ENCODE data around the gene PARM1. TPM values are rescaled to one million over a fixed set of nuclear protein-coding genes. Genes with fewer than 3 reads are reported as not detected.

PARM1 gene
- total and polyA plus RNA-seq, 2 donors (not counting 1 experiment from before 2014, with no cell fraction given): 7.8 to 10.4 TPM

DNA sequence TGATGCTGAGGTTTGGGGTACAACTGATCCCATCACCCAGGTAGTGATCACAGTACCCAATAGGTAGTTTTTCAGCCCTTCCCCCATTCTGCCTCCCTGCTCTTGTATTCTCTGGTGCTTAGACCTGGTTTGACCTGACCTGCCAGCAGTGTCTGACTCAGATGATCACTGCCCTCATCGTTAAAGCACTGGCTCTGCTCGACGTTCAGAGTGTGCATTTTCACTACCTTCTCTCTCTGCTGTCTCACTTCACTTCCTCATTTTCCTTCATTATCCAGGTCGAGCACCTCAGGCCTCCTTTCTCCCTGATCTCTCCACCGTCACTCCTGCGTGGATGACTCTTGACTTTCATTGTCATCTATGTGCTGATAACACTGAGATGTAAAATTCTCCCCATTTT lies 83.6 kb downstream of the PARM1 start:
- no peak overlapping the region for H2AFZ ChIP-seq (ENCODE audit: insufficient read depth, low read depth, low read length, poor library complexity, severe bottlenecking)
- ChIA-PET POLR2A (no interaction called here), CTCF (no interaction called here)
- no peak overlapping the region for H3K9ac ChIP-seq (ENCODE audit: low read length)
- no peak overlapping the region for H3K27ac ChIP-seq (ENCODE audit: low read length in 2 of 2)
- intact Hi-C loops (cut with micrococcal nuclease): no loop called here
- Mint-ChIP-seq H3K4me3 (no peak overlapping the region), H3K9me3 (ENCODE audit: insufficient read depth) (no peaks in the 10 kb centered on the region), H3K27me3 (no peaks in the 10 kb centered on the region), H3K27ac (no peak overlapping the region), H3K4me1 (no peaks in the 10 kb centered on the region)
- ATAC-seq (ENCODE audit: low read depth) (no peak), DNase-seq (no peak)
- H3K27me3 ChIP-seq (replicated peaks in 1 of 4; ENCODE audit: control extremely low read depth in 1 of 4, control insufficient read depth in 3 of 4, insufficient read depth in 4 of 4, low read length in 3 of 4): no peaks in the 10 kb centered on the region
- TF ChIP-seq, protein P1, sequence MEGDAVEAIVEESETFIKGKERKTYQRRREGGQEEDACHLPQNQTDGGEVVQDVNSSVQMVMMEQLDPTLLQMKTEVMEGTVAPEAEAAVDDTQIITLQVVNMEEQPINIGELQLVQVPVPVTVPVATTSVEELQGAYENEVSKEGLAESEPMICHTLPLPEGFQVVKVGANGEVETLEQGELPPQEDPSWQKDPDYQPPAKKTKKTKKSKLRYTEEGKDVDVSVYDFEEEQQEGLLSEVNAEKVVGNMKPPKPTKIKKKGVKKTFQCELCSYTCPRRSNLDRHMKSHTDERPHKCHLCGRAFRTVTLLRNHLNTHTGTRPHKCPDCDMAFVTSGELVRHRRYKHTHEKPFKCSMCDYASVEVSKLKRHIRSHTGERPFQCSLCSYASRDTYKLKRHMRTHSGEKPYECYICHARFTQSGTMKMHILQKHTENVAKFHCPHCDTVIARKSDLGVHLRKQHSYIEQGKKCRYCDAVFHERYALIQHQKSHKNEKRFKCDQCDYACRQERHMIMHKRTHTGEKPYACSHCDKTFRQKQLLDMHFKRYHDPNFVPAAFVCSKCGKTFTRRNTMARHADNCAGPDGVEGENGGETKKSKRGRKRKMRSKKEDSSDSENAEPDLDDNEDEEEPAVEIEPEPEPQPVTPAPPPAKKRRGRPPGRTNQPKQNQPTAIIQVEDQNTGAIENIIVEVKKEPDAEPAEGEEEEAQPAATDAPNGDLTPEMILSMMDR (IDR thresholded peaks at IDR 0.05): no peak
- no peak for TF ChIP-seq EZH2 (IDR thresholded peaks at IDR 0.05; ENCODE audit: borderline replicate concordance, insufficient read depth, low read depth, low read length, poor library complexity, severe bottlenecking)
- H3K36me3 ChIP-seq (replicated peaks in 1 of 2; ENCODE audit: control extremely low read depth in 1 of 2, control insufficient read depth in 1 of 2, extremely low read depth in 1 of 2, insufficient read depth in 2 of 2, low read length in 1 of 2): peaks cover 0 to 16% of the 10 kb centered on the region in 2 experiments
- no peaks in the 10 kb centered on the region for H3K79me2 ChIP-seq (ENCODE audit: control insufficient read depth, insufficient read depth, low read length)
- no peaks in the 10 kb centered on the region for H3K4me1 ChIP-seq (ENCODE audit: control insufficient read depth in 2 of 2, insufficient read depth in 2 of 2, low read length in 2 of 2)
- WGBS (ENCODE audit: insufficient coverage): 74% methylated on average over 6 of the region's 6 CpGs
- no peak overlapping the region for H3K4me2 ChIP-seq (replicated peaks; ENCODE audit: low read depth, low read length, poor library complexity, severe bottlenecking)
- no peak overlapping the region for H3K4me3 ChIP-seq (ENCODE audit: control extremely low read depth in 1 of 5, extremely low read depth in 1 of 5, insufficient read depth in 1 of 5, low read depth in 2 of 5, low read length in 4 of 5)
- no peaks in the 10 kb centered on the region for H3K9me3 ChIP-seq (ENCODE audit: control extremely low read depth in 1 of 3, control insufficient read depth in 2 of 3, insufficient read depth in 1 of 3, low read length in 2 of 3)
- no peaks in the 10 kb centered on the region for H4K20me1 ChIP-seq (ENCODE audit: control insufficient read depth, insufficient read depth, low read length, poor library complexity, severe bottlenecking)

DNA sequence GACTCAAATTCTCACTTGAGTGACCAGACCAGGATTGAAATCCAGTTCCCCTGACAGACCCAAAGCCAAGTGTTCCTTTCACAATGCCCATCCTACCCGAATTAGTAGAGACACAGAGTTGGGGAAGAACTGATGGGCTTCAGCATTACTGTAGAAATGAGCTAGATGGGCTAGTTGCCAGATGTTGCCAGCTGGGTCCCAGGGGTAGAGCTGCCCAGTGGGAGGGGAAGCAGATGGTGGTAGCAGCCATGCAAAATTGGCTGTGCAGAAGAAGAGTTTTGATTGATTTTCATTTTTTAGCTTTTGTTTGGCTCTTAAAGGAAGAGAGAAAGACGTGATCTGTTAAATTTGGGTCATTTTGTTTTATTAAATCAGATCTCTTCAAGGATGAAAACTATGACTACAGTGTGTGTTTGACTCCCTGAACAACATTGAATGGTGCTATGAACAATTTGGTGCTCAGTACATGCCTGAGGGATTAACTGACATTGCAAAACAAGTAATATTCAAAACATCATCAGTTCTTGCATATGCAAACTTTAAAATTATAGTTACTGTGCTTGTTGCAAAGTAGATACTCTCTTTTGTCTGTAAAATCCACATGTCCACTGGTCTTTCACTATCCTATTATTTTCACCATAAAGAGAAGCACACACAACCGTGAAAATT lies 86.0 kb downstream of the PARM1 start:
- no peaks in the 10 kb centered on the region for H3K4me1 Mint-ChIP-seq
- H3K9ac ChIP-seq (ENCODE audit: low read length): no peak overlapping the region
- no peak overlapping the region for H3K4me3 ChIP-seq (ENCODE audit: control extremely low read depth in 1 of 5, extremely low read depth in 1 of 5, insufficient read depth in 1 of 5, low read depth in 2 of 5, low read length in 4 of 5)
- H3K79me2 ChIP-seq (ENCODE audit: control insufficient read depth, insufficient read depth, low read length): no peaks in the 10 kb centered on the region
- no peaks in the 10 kb centered on the region for H3K9me3 Mint-ChIP-seq (ENCODE audit: insufficient read depth)
- H3K27ac Mint-ChIP-seq: peak overlapping the region; percentile 32
- H4K20me1 ChIP-seq (ENCODE audit: control insufficient read depth, insufficient read depth, low read length, poor library complexity, severe bottlenecking): no peaks in the 10 kb centered on the region
- no peak overlapping the region for H2AFZ ChIP-seq (ENCODE audit: insufficient read depth, low read depth, low read length, poor library complexity, severe bottlenecking)
- no peak for ATAC-seq (ENCODE audit: low read depth)
- no peaks in the 10 kb centered on the region for H3K9me3 ChIP-seq (ENCODE audit: control extremely low read depth in 1 of 3, control insufficient read depth in 2 of 3, insufficient read depth in 1 of 3, low read length in 2 of 3)
- no peaks in the 10 kb centered on the region for H3K27me3 ChIP-seq (replicated peaks in 1 of 4; ENCODE audit: control extremely low read depth in 1 of 4, control insufficient read depth in 3 of 4, insufficient read depth in 4 of 4, low read length in 3 of 4)
- no peak overlapping the region for H3K27ac ChIP-seq (ENCODE audit: low read length in 2 of 2)
- TF ChIP-seq EZH2 (IDR thresholded peaks at IDR 0.05; ENCODE audit: borderline replicate concordance, insufficient read depth, low read depth, low read length, poor library complexity, severe bottlenecking): no peak
- TF ChIP-seq, protein P1 (IDR thresholded peaks at IDR 0.05): no peak
- no peaks in the 10 kb centered on the region for H3K27me3 Mint-ChIP-seq
- no peak for DNase-seq
- WGBS (ENCODE audit: insufficient coverage): 67% methylated on average over 1 of the region's 3 CpGs
- H3K4me3 Mint-ChIP-seq: no peak overlapping the region
- ChIA-PET POLR2A (no interaction called here), CTCF (no interaction called here)
- peaks cover 0 to 5% of the 10 kb centered on the region in 2 experiments for H3K36me3 ChIP-seq (replicated peaks in 1 of 2; ENCODE audit: control extremely low read depth in 1 of 2, control insufficient read depth in 1 of 2, extremely low read depth in 1 of 2, insufficient read depth in 2 of 2, low read length in 1 of 2)
- no peak overlapping the region for H3K4me2 ChIP-seq (replicated peaks; ENCODE audit: low read depth, low read length, poor library complexity, severe bottlenecking)
- intact Hi-C loops (cut with micrococcal nuclease): no loop called here
- H3K4me1 ChIP-seq (ENCODE audit: control insufficient read depth in 2 of 2, insufficient read depth in 2 of 2, low read length in 2 of 2): no peaks in the 10 kb centered on the region
